Measurements from ENCODE around the gene EXOC7.

DNA sequence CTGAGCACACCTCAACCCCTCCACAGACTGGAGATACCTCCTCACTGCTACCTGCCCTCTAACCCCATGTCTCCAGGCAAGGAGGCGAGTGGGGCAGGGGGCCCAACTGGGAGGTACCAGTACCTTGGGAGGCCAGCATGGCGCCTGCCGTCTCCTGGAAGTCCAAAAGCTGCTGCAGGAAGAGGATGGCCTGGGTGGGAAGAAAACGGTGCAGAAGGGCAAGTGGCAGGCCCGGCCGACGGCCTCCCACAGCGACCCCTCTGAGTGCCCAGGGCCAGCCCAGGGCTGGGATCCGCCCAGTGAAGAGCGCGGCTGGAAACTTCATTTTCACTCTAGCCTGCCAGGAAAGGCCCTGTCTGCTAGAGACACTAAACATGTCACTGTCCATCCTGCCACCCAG lies 16.1 kb downstream of the EXOC7 start:
- no peak for TF ChIP-seq EP300 (IDR thresholded peaks at IDR 0.05; ENCODE audit: borderline replicate concordance)
- TF ChIP-seq, protein P1, sequence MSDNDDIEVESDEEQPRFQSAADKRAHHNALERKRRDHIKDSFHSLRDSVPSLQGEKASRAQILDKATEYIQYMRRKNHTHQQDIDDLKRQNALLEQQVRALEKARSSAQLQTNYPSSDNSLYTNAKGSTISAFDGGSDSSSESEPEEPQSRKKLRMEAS (IDR thresholded peaks at IDR 0.05) = no peak
- TF ChIP-seq RAD21 (IDR thresholded peaks at IDR 0.05; ENCODE audit: low read depth) = no peak
- no peak for TF ChIP-seq YY1 (IDR thresholded peaks at IDR 0.05; ENCODE audit: low read depth)
- TF ChIP-seq, protein P2, sequence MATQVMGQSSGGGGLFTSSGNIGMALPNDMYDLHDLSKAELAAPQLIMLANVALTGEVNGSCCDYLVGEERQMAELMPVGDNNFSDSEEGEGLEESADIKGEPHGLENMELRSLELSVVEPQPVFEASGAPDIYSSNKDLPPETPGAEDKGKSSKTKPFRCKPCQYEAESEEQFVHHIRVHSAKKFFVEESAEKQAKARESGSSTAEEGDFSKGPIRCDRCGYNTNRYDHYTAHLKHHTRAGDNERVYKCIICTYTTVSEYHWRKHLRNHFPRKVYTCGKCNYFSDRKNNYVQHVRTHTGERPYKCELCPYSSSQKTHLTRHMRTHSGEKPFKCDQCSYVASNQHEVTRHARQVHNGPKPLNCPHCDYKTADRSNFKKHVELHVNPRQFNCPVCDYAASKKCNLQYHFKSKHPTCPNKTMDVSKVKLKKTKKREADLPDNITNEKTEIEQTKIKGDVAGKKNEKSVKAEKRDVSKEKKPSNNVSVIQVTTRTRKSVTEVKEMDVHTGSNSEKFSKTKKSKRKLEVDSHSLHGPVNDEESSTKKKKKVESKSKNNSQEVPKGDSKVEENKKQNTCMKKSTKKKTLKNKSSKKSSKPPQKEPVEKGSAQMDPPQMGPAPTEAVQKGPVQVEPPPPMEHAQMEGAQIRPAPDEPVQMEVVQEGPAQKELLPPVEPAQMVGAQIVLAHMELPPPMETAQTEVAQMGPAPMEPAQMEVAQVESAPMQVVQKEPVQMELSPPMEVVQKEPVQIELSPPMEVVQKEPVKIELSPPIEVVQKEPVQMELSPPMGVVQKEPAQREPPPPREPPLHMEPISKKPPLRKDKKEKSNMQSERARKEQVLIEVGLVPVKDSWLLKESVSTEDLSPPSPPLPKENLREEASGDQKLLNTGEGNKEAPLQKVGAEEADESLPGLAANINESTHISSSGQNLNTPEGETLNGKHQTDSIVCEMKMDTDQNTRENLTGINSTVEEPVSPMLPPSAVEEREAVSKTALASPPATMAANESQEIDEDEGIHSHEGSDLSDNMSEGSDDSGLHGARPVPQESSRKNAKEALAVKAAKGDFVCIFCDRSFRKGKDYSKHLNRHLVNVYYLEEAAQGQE (IDR thresholded peaks at IDR 0.05; ENCODE audit: low read depth) = no peak
- TF ChIP-seq FOXM1 (IDR thresholded peaks at IDR 0.05; ENCODE audit: borderline replicate concordance, low read depth) = no peak
- no peak for TF ChIP-seq CREB1 (IDR thresholded peaks at IDR 0.05; ENCODE audit: low read depth)
- no peak for TF ChIP-seq EGR1 (IDR thresholded peaks at IDR 0.05)

Measured in Ishikawa (cell line).